ENCODE measurements around the gene LEPROT. TPM values are rescaled to one million over a fixed set of nuclear protein-coding genes. Genes with fewer than 3 reads are reported as not detected.

LEPROT gene
- total RNA-seq, 2 donors from 2014 or later = 29.6 to 33.4 TPM

Other genes with a start within 250 kb of the LEPROT start
- 10 to 100 TPM in 1 of 2 donors, 1 to 10 TPM in 1; 6.0 to 10.4 TPM for gene DNAJC6, start 111.1 kb upstream of the LEPROT start, total RNA-seq
- gene LEPR, start within 50 bp of the LEPROT start, total RNA-seq = 1 to 10 TPM; 4.6 to 9.2 TPM